Ascending aorta (tissue), 2 donors: Measurements from ENCODE around the gene ZNF831. TPM values are rescaled to one million over a fixed set of nuclear protein-coding genes. Genes with fewer than 3 reads are reported as not detected.

ENCODE experiments used
- DNase-seq, 2 donors: peaks; one replicate each; pipeline ENCODE4 v3.0.0-alpha.2; 2019; ENCODE audit warnings: low spot score in 2 of 2
- H3K27ac ChIP-seq, 2 donors: fragments of 200-600 bp; sonication (generic); one replicate each; pipeline ENCODE4 v1.5.1; 2016 to 2017; ENCODE audit warnings: mild to moderate bottlenecking in 1 of 2
- H3K27me3 ChIP-seq: fragments of 200-600 bp; sonication (generic); one replicate; pipeline ENCODE4 v1.5.1; 2017
- H3K36me3 ChIP-seq, 2 donors: fragments of 200-600 bp; sonication (generic); one replicate each; pipeline ENCODE4 v1.5.1; 2016
- H3K4me1 ChIP-seq, 2 donors: fragments of 200-600 bp; sonication (generic); one replicate each; pipeline ENCODE4 v1.5.1; 2016 to 2017; ENCODE audit warnings: mild to moderate bottlenecking in 1 of 2
- H3K4me3 ChIP-seq, 2 donors: fragments of 200-600 bp; sonication (generic); one replicate each; pipeline ENCODE4 v1.5.1; 2016 to 2017; ENCODE audit warnings: mild to moderate bottlenecking in 1 of 2
- H3K9me3 ChIP-seq, 2 donors: fragments of 200-600 bp; sonication (generic); one replicate each; pipeline ENCODE4 v1.5.1; 2016
- intact Hi-C: fragments of 100-400 bp; cut with DNase I; formaldehyde crosslinking; loops from one replicate; pipeline ENCODE4 v1.15.1; 2023
- total RNA-seq: library from RNA; depleted of rRNA; stranded (reverse); fragments of >200 nt; gene quantifications from one replicate; pipeline ENCODE4 v1.1.0, GENCODE V29; 2016
- TF ChIP-seq, protein P1 (sequence below), 3 experiments: fragments of 200-600 bp in 2 of 3; fragments of 450-650 bp in 1 of 3; sonication (generic) in 2 of 3; IDR thresholded peaks; one replicate each; pipeline ENCODE4 v1.5.1; 2016 to 2019; ENCODE audit warnings: antibody characterized with exemption in 3 of 3, mild to moderate bottlenecking in 1 of 3, moderate library complexity in 1 of 3

ZNF831 gene
- total RNA-seq, 1 donor from 2014 or later = 0.53 TPM

- H3K36me3 ChIP-seq = no peaks in the 10 kb centered on the region
- TF ChIP-seq, protein P1, sequence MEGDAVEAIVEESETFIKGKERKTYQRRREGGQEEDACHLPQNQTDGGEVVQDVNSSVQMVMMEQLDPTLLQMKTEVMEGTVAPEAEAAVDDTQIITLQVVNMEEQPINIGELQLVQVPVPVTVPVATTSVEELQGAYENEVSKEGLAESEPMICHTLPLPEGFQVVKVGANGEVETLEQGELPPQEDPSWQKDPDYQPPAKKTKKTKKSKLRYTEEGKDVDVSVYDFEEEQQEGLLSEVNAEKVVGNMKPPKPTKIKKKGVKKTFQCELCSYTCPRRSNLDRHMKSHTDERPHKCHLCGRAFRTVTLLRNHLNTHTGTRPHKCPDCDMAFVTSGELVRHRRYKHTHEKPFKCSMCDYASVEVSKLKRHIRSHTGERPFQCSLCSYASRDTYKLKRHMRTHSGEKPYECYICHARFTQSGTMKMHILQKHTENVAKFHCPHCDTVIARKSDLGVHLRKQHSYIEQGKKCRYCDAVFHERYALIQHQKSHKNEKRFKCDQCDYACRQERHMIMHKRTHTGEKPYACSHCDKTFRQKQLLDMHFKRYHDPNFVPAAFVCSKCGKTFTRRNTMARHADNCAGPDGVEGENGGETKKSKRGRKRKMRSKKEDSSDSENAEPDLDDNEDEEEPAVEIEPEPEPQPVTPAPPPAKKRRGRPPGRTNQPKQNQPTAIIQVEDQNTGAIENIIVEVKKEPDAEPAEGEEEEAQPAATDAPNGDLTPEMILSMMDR (IDR thresholded peaks at IDR 0.05) = no peak
- no peak overlapping the region for H3K27ac ChIP-seq
- DNase-seq = no peak
- intact Hi-C loops = no loop called here
- H3K4me3 ChIP-seq = no peak overlapping the region
- H3K9me3 ChIP-seq = peaks cover 0 to 4% of the 10 kb centered on the region in 2 donors
- H3K27me3 ChIP-seq = no peaks in the 10 kb centered on the region
- no peaks in the 10 kb centered on the region for H3K4me1 ChIP-seq
These were observed 41.7 kb upstream of the ZNF831 start for GRCh38 chr20:59121714-59122565.

DNA sequence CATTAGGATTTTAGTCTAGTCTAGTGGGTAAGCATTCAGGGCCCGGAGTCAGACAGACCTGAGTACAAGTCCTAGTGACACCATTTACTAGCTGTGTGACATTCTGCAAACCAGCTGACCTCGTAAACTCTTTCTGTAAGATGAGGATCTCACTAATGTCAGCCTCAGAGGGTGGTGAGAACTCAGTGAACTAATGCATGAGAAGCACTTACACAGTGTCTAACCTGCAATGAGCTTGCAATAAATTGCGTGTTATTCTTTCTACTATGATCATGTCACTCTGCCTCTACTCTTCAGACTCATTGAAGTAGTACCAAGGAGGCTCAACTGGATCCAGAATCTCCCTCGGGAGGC is 41.1 kb upstream of the ZNF831 start:
- no peak for DNase-seq
- H3K4me1 ChIP-seq = no peaks in the 10 kb centered on the region
- peaks cover 0 to 4% of the 10 kb centered on the region in 2 donors for H3K9me3 ChIP-seq
- no peak overlapping the region for H3K4me3 ChIP-seq
- H3K27ac ChIP-seq = no peak overlapping the region
- TF ChIP-seq, protein P1 (IDR thresholded peaks at IDR 0.05) = no peak
- H3K27me3 ChIP-seq = no peaks in the 10 kb centered on the region
- intact Hi-C loops = no loop called here
- H3K36me3 ChIP-seq = no peaks in the 10 kb centered on the region

DNA sequence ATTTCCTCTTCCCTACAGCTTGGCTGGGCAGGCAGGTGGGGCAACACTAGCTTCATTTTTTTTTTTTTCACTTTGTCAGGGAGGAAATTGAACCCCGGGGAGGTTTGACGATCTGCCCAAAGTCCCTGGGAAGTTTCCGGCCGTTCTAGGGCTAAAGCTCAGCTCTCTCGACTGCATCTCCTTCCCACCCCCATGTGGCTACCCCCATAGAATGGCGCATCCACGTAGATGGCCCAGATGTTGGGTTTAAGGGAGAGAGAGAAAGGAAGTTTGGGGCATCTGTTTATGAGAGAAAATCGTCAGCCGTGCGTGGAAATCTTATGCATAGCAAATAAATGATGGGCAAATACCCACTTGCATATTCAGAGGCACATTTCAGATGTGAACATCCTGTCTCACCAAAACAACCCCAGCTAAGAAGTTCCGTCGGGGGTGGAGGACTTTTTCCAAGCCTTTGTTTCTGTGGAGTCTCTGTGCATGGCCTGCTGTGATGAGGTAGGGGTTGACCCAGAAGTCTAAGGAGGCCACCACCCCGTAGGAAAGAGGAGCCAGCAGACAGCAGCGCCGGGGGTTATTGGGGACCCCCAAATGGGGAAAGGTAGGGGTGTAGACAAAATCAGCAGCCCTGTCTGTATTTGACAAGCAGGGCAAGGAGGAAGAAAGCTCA is 40.5 kb upstream of the ZNF831 start:
- TF ChIP-seq, protein P1 (IDR thresholded peaks at IDR 0.05) = no peak
- intact Hi-C loops = no loop called here
- Histone ChIP-seq H3K27ac (no peak overlapping the region), H3K4me3 (no peak overlapping the region), H3K36me3 (no peaks in the 10 kb centered on the region), H3K4me1 (no peaks in the 10 kb centered on the region), H3K9me3 (peaks cover 0 to 4% of the 10 kb centered on the region in 2 donors), H3K27me3 (no peaks in the 10 kb centered on the region)
- no peak for DNase-seq

DNA sequence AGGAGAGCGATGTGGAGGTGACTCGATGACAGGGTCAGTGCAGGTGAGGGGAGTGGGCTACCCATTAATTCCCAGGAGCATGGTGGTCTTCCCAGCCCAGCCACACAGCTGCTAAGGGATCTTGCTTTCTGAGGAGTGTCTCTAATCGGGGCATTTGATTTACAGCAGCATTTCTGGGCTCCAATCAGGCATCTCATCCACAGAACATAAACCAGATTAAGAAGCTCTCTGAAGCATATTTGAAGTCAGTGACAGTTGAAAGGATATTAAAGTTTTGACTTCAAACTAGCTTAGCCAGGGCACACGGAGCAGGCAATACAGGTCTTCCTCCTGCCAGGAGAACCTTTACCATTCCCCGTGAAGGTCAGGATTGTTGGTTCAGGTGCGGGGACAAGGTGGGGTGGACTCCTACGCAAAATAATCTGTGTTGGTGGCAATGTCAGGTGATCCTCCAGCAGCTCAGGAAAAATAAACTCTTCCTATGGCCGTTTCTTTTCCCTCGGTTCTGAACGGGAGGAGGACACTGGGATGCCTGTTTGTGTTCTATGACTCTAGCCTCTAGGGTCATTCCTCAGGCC is 39.9 kb upstream of the ZNF831 start:
- Histone ChIP-seq H3K4me1 (no peaks in the 10 kb centered on the region), H3K27ac (no peak overlapping the region), H3K4me3 (no peak overlapping the region), H3K9me3 (peaks cover 0 to 4% of the 10 kb centered on the region in 2 donors), H3K36me3 (no peaks in the 10 kb centered on the region), H3K27me3 (no peaks in the 10 kb centered on the region)
- DNase-seq = peak in 1 of 2 donors; percentile 19
- TF ChIP-seq, protein P1 (IDR thresholded peaks at IDR 0.05) = no peak
- intact Hi-C loops = no loop called here

DNA sequence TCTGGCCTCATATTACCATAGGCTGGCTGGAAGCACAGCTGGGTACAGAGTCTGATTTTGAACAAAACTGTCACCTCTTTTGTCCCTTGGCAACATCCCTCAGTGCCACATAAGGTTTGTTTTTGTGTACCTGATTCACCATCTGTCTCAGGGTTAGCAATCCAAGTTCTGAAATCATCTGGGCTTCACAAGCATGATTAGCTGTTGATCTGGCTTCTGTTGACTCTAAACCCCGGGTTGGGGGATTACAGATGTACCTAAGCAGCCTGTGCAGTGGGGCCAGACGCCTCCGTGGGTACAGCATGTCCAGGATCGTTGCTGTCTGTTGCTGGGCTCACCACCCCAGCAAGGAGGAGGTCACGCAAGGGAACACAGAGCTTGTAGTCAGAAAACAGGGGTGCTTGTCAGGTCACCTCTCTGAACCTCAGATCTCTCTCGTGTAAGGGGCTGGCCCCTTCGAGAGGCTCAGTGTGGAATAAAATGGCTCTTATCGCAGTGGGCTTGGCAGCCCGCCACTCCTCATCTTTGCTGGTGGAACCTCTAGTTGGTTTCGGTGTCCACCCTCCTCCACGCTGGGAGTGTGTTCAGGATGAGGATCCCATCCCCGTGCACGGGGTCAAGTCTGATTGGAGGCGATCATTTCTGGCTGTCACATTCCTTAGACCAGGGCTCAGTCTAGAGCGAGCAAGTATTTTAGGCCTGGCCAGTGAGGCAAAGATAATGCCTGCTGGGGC is 39.2 kb upstream of the ZNF831 start:
- no peak overlapping the region for H3K4me3 ChIP-seq
- H3K9me3 ChIP-seq = peaks cover 0 to 4% of the 10 kb centered on the region in 2 donors
- H3K27ac ChIP-seq = no peak overlapping the region
- no peaks in the 10 kb centered on the region for H3K27me3 ChIP-seq
- no peaks in the 10 kb centered on the region for H3K4me1 ChIP-seq
- peak in 1 of 2 donors; percentile 45 for DNase-seq
- TF ChIP-seq, protein P1 (IDR thresholded peaks at IDR 0.05) = no peak
- intact Hi-C loops = no loop called here
- H3K36me3 ChIP-seq = no peaks in the 10 kb centered on the region
